Measurements from ENCODE around the gene CGREF1. TPM values are rescaled to one million over a fixed set of nuclear protein-coding genes. Genes with fewer than 3 reads are reported as not detected.

Gene CGREF1
- total and polyA plus RNA-seq, 9 donors = 7.9 to 23.9 (median 11.1) TPM

- Histone ChIP-seq H3K27me3 (no peaks in the 10 kb centered on the region), H3K4me1 (ENCODE audit: insufficient read depth) (peaks cover 1% of the 10 kb centered on the region), H3K36me3 (no peaks in the 10 kb centered on the region), H3K4me3 (no peak overlapping the region), H3K27ac (no peak overlapping the region), H3K9me3 (no peaks in the 10 kb centered on the region)
- TF ChIP-seq POLR2A (IDR thresholded peaks at IDR 0.05) (no peak), CTCF (IDR thresholded peaks at IDR 0.05) (no peak), EP300 (IDR thresholded peaks at IDR 0.05) (no peak)
- no peak for DNase-seq
- intact Hi-C loops (cut with DNase I) = no loop called here
- 88 to 92% (median 90%) methylated on average over 6 of the region's 6 CpGs for WGBS, 3 donors
Observed at GRCh38 chr2:27057184-27057583, 61.7 kb downstream of the CGREF1 start.

GRCh38 chr2:27054721-27055120, 64.2 kb downstream of the CGREF1 start:
- Histone ChIP-seq H3K4me3 (no peak overlapping the region), H3K27me3 (no peaks in the 10 kb centered on the region), H3K4me1 (ENCODE audit: insufficient read depth) (peaks cover 3% of the 10 kb centered on the region), H3K9me3 (no peaks in the 10 kb centered on the region), H3K36me3 (no peaks in the 10 kb centered on the region), H3K27ac (no peak overlapping the region)
- TF ChIP-seq EP300 (IDR thresholded peaks at IDR 0.05) (no peak), CTCF (IDR thresholded peaks at IDR 0.05) (no peak), POLR2A (IDR thresholded peaks at IDR 0.05) (no peak)
- 91 to 94% (median 92%) methylated on average over 11 of the region's 11 CpGs for WGBS, 3 donors
- intact Hi-C loops (cut with DNase I) = loop anchor here in 2 of 4 donors (5.0 kb wide), 1 partner anchor 33 kb away; the partner anchor contains the start of gene KHK (in 2 of the 2)
- DNase-seq = no peak

GRCh38 chr2:27053776-27054175, 65.2 kb downstream of the CGREF1 start:
- no peaks in the 10 kb centered on the region for H3K27me3 ChIP-seq
- TF ChIP-seq CTCF (IDR thresholded peaks at IDR 0.05) = no peak
- no peak for TF ChIP-seq POLR2A (IDR thresholded peaks at IDR 0.05)
- TF ChIP-seq EP300 (IDR thresholded peaks at IDR 0.05) = no peak
- no peaks in the 10 kb centered on the region for H3K36me3 ChIP-seq
- no peak for DNase-seq
- H3K4me3 ChIP-seq = no peak overlapping the region
- no peaks in the 10 kb centered on the region for H3K9me3 ChIP-seq
- H3K27ac ChIP-seq = no peak overlapping the region
- intact Hi-C loops (cut with DNase I) = loop anchor here in 2 of 4 donors (5.0 kb wide), 1 partner anchor 34 kb away; the partner anchor contains the start of gene KHK (in 2 of the 2)
- peaks cover 5% of the 10 kb centered on the region for H3K4me1 ChIP-seq (ENCODE audit: insufficient read depth)
- 87 to 89% (median 88%) methylated on average over 8 of the region's 8 CpGs for WGBS, 3 donors

- intact Hi-C loops (cut with DNase I) = loop anchor here in 2 of 4 donors (5.0 kb wide), 1 partner anchor 34 kb away; the partner anchor contains the start of gene KHK (in 2 of the 2)
- 73 to 84% (median 79%) methylated on average over 11 of the region's 11 CpGs for WGBS, 3 donors
- no peak for TF ChIP-seq EP300 (IDR thresholded peaks at IDR 0.05)
- no peak for TF ChIP-seq POLR2A (IDR thresholded peaks at IDR 0.05)
- TF ChIP-seq CTCF (IDR thresholded peaks at IDR 0.05) = no peak
- H3K4me3 ChIP-seq = no peak overlapping the region
- no peak overlapping the region for H3K27ac ChIP-seq
- H3K9me3 ChIP-seq = no peaks in the 10 kb centered on the region
- H3K27me3 ChIP-seq = no peaks in the 10 kb centered on the region
- DNase-seq = no peak
- H3K36me3 ChIP-seq = no peaks in the 10 kb centered on the region
- peaks cover 5% of the 10 kb centered on the region for H3K4me1 ChIP-seq (ENCODE audit: insufficient read depth)
Observed at GRCh38 chr2:27053321-27053720, 65.6 kb downstream of the CGREF1 start.
